ENCODE measurements around the gene MLLT3. TPM values are rescaled to one million over a fixed set of nuclear protein-coding genes. Genes with fewer than 3 reads are reported as not detected.

The MLLT3 gene
- total RNA-seq, 1 donor from 2014 or later: 8.8 TPM

GRCh38 chr9:20528253-20528652, 94.0 kb downstream of the MLLT3 start:
- H3K9me3 ChIP-seq: no peaks in the 10 kb centered on the region
- TF ChIP-seq, protein P1, sequence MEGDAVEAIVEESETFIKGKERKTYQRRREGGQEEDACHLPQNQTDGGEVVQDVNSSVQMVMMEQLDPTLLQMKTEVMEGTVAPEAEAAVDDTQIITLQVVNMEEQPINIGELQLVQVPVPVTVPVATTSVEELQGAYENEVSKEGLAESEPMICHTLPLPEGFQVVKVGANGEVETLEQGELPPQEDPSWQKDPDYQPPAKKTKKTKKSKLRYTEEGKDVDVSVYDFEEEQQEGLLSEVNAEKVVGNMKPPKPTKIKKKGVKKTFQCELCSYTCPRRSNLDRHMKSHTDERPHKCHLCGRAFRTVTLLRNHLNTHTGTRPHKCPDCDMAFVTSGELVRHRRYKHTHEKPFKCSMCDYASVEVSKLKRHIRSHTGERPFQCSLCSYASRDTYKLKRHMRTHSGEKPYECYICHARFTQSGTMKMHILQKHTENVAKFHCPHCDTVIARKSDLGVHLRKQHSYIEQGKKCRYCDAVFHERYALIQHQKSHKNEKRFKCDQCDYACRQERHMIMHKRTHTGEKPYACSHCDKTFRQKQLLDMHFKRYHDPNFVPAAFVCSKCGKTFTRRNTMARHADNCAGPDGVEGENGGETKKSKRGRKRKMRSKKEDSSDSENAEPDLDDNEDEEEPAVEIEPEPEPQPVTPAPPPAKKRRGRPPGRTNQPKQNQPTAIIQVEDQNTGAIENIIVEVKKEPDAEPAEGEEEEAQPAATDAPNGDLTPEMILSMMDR (IDR thresholded peaks at IDR 0.05): no peak
- TF ChIP-seq POLR2A (IDR thresholded peaks at IDR 0.05) (no peak), POLR2AphosphoS5 (IDR thresholded peaks at IDR 0.05; ENCODE audit: insufficient read depth in 1 of 2, low read depth in 1 of 2) (no peak)
- H3K4me3 ChIP-seq: no peak overlapping the region
- no peak overlapping the region for H3K27ac ChIP-seq
- DNase-seq (ENCODE audit: extremely low spot score in 2 of 2): no peak
- no peaks in the 10 kb centered on the region for H3K4me1 ChIP-seq
- no peaks in the 10 kb centered on the region for H3K36me3 ChIP-seq
- H3K27me3 ChIP-seq: no peaks in the 10 kb centered on the region
- intact Hi-C loops (cut with DNase I): no loop called here

DNA sequence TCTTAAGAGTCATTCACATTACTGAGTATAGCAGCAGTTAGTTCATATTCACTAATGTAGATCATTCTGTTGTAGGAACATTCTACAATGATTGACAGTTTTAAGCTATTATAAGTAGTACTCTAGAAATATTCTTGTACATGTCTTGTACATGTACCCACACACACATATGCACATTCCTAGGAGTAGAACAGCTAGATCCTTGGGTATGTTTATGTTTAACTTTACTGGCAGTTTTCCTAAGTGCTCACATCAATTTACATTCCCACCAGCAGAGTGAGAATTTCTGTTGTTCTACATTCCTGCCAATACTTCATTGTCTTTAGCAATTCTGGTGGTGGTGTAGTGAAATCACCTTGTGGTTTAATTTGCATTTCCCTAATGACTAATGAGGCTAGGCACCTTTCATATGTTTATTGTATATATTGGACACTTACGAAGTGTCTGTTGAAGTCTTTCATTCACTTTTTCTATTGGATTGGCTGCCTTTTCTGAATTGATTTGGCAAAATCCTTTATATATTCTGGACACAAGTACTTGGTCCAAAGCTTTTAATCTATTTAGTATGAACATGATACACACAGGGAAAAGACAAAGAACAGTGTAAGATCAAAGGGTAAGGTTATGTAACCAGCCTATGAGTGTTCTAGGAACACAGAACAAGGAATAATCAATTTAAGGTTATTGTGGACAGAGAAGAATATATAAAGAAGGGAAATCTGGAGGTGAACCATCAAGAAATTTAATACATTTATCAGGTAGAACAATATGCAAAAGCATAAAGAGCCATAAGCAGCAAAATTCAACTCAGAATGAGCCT, 95.6 kb downstream of the MLLT3 start:
- Histone ChIP-seq H3K4me1 (no peaks in the 10 kb centered on the region), H3K27ac (no peak overlapping the region), H3K36me3 (no peaks in the 10 kb centered on the region), H3K27me3 (no peaks in the 10 kb centered on the region), H3K4me3 (no peak overlapping the region), H3K9me3 (no peaks in the 10 kb centered on the region)
- intact Hi-C loops (cut with DNase I): no loop called here
- no peak for DNase-seq (ENCODE audit: extremely low spot score in 2 of 2)
- no peak for TF ChIP-seq POLR2A (IDR thresholded peaks at IDR 0.05)
- TF ChIP-seq, protein P1 (IDR thresholded peaks at IDR 0.05): no peak
- no peak for TF ChIP-seq POLR2AphosphoS5 (IDR thresholded peaks at IDR 0.05; ENCODE audit: insufficient read depth in 1 of 2, low read depth in 1 of 2)

GRCh38 chr9:20524776-20525175, 97.5 kb downstream of the MLLT3 start:
- Histone ChIP-seq H3K4me3 (no peak overlapping the region), H3K4me1 (no peaks in the 10 kb centered on the region), H3K27ac (no peak overlapping the region), H3K36me3 (no peaks in the 10 kb centered on the region), H3K9me3 (no peaks in the 10 kb centered on the region), H3K27me3 (no peaks in the 10 kb centered on the region)
- DNase-seq (ENCODE audit: extremely low spot score in 2 of 2): no peak
- intact Hi-C loops (cut with DNase I): no loop called here
- TF ChIP-seq, protein P1 (IDR thresholded peaks at IDR 0.05): no peak
- no peak for TF ChIP-seq POLR2A (IDR thresholded peaks at IDR 0.05)

DNA sequence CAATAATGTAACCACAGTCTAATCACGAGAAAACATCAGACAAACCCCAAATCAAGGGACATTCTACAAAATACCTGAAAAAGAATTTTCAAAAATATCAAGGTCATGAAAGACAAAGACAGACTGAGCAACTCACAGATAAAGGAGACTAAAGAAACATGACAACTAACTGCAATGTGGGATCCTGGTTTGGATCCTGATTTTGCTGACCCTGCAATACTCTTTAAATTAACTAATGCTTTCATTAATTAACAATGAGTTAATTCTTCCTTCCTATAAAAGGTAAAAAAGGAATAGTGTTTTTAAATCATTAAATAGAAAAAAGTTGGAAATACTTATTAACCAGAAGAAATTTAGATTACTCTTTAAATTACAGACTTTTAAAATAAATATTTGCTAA, 103.6 kb downstream of the MLLT3 start:
- no peaks in the 10 kb centered on the region for H3K36me3 ChIP-seq
- intact Hi-C loops (cut with DNase I): no loop called here
- no peak overlapping the region for H3K4me3 ChIP-seq
- H3K4me1 ChIP-seq: no peaks in the 10 kb centered on the region
- no peaks in the 10 kb centered on the region for H3K9me3 ChIP-seq
- H3K27me3 ChIP-seq: no peaks in the 10 kb centered on the region
- H3K27ac ChIP-seq: no peak overlapping the region
- TF ChIP-seq POLR2AphosphoS5 (IDR thresholded peaks at IDR 0.05; ENCODE audit: insufficient read depth in 1 of 2, low read depth in 1 of 2) (no peak), POLR2A (IDR thresholded peaks at IDR 0.05) (no peak)
- TF ChIP-seq, protein P1 (IDR thresholded peaks at IDR 0.05): no peak
- DNase-seq (ENCODE audit: extremely low spot score in 2 of 2): no peak

GRCh38 chr9:20513126-20513913, 109.0 kb downstream of the MLLT3 start:
- Histone ChIP-seq H3K9me3 (no peaks in the 10 kb centered on the region), H3K4me1 (peaks cover 27% of the 10 kb centered on the region), H3K36me3 (no peaks in the 10 kb centered on the region), H3K27me3 (no peaks in the 10 kb centered on the region), H3K27ac (no peak overlapping the region), H3K4me3 (no peak overlapping the region)
- DNase-seq (ENCODE audit: extremely low spot score in 2 of 2): no peak
- TF ChIP-seq, protein P1 (IDR thresholded peaks at IDR 0.05): no peak
- TF ChIP-seq POLR2A (IDR thresholded peaks at IDR 0.05): no peak
- no peak for TF ChIP-seq POLR2AphosphoS5 (IDR thresholded peaks at IDR 0.05; ENCODE audit: insufficient read depth in 1 of 2, low read depth in 1 of 2)
- intact Hi-C loops (cut with DNase I): no loop called here

All from vagina (tissue), 2 donors.